CD4-positive, alpha-beta T cell treated with Interleukin-6 at 100 ng/mL for 8 hours (primary cell): ENCODE results near the gene C4orf36.

ENCODE experiments used
- DNase-seq: peaks from one replicate; pipeline ENCODE4 v3.0.0-alpha.2; 2020; ENCODE audit warnings: mixed read lengths, low spot score

The C4orf36 gene, protein sequence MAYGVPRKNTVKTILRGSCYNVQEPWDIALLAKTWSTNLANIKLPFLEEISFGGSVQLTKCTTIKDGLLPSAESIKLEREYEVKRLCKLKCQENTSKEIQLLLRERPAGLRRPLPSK

DNA sequence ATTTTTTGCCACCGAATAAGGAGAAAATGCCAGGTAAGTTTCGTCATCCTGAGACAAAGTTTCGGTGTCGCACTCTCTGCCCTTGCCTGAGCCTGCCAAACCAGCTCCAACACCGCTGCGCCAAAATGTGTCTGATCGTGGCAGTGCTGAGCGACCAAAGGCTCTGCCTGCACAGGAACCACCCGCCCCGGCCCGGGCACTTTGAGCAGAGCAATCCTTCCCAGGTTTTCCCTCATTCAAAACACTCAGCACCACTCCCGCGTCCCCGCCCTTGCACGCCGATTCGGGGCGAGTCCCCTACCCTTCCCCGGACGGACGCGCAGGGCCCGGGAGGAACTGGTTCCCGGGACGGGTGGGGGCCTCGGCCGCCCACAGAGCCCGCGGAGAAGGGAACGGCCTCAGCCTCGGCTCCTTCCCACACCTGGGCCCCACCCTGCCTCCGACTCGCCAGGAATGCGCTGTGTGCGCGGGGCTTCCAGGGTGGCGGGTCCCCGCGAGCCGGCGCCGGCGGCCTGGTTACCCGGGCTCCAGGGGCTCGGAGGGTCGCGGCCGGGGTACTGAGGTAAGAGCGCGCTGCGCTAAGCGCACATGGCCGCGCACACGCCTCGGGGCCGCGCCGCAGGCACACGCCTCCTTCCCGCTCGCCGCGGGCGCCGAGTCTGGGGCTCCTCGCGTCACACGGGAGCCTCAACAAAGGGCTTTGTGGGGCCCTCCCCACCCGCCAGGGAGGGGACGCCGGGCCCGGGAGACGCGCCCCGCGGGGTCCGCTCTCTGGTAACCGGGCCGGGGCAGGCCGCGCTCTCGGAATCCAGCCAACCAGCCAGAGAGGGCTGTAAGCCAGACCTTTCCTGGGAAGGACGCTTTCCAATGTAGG lies at the start of gene C4orf36:
Gene C4orf36 (minus strand): TSS at position 661 of the 874 bp plus-strand sequence. CDS start 902 bp downstream, outside the sequence.
- DNase-seq = no peak

DNA sequence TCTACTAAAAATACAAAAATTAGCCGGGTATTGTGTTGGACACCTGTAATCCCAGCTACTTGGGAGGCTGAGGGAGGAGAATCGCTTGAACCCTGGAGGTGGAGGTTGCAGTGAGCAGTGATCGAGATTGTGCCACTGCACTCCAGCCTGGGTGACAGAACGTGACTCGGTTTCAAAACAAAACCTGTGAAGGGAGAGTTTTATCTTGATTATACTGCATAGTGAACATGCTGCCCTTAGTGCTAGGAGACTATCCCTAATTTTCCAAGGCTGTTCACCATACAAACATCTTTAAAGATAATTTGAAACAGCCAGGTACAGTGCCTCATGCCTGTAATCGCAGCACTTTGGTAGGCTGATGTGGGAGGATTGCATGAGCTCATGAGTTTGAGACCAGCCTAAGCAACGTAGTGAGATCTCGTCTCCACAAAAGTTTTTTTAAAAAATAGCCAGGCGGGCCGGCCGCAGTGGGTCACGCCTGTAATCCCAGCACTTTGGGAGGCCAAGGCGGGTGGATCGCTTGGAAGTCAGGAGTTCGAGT lies 48.8 kb upstream of the C4orf36 start:
- DNase-seq = no peak

DNA sequence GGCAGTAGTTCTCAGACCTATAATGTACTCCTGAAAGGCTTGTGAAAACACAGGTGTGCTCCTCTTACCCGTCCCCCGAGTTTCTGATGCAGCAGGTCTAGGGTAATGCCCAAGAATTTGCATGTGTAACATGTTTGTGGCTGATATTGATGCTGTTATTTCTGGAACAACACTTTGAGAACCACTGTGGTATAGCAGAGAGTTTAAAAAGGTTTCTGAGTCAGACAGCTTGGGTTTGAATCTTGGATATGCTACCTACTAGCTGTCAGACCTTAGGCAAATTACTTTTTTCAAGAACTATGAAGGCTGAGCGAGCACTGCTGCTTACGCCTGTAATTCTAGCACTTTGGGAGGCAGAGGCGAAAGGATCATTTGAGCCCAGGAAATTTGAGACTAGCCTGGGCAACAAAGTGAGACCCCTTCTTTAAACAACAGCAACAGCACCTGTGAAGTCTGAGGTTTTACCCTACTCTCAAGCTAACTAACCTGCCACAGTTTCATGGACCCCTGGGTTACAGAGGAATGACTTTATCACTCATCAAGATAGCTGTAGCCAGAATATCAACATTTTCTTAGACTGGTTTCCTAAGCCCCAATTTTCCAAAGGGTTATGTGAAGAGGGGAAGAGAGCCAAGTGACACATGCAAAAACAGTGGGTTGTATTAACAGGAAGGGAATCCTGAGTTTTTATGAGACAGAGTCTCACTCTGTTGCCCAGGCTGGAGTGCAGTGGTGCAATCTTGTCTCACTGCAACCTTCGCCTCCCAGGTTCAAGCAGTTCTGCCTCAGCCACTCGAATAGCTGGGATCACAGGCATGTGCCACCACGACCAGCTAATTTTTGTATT lies 47.7 kb upstream of the C4orf36 start:
- DNase-seq = peak; percentile 15

DNA sequence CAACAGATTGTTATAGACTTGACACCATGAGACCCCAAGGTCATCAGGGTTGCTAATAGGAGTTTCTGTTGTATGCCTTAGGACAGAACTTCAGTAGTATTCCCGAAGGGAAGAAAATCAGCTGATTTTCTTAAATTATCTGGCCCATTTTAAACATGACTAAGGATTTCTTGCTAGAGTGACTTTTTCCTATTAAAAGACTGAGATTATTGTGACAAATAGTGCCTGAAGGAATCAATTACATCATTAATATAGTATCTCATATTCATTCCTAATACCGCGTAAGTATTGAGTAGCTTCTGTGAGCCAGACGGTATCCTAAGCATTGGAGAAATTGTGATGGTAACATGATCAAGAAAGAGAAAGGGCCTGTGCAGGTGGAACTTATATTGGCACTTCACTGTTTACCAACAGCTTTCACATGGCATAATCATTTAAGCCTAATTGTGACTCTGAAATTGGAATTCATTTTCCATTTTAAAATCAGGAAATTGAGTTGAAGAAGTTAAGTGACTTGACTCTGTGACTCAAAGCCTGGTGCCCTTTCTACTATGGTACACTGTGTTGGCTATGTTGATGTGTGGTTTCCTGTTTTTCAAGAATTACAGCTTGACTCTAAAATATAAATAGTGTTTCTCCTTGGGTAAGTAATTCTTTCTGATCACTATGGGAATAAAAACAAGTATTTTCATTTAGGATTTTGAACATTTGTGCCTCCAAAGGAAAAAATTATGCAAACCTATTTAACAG lies 46.7 kb upstream of the C4orf36 start:
- peak; percentile 29 for DNase-seq

DNA sequence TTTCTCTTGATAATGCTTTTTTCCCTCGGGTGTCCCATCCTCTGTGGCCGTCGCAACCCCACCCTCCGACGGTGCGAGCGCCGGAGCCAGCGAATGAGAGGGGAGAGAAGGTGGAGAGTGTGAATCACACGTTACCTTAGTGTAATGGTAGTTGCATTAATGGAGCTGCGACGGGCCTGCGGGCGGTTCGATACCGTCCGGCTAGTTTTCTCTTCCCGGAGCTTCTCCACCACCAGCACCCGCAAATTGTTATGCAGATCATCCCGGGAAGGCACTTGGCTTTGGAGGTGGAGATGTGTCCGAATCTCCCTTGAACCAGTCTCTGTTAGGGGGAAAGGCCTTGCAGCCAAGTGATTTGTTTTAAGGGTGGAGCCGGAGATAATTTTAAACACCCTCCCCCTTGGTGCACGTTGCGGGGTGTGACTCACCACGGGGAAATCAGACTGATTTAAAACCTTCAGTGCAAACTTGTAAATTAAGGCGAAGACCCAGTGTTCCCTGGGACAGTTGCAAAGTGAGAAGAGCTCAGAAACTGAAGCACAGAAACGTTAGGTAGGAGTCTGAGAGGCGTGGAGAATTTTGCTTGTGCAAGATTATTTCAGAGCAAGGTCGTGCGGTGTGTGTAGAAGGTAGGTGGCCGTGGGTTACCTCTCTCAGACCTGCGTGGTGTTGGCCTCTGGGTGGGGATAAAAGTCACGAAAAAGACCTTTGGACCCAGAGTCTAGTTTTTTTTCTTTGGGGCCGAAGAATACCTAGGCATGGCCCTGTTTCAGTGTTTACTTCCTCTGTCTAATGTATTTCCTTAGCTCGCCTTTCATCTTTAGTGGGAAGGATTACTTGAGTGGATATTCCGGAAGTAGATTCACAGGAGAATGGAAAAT lies 43.9 kb upstream of the C4orf36 start:
- peak; percentile 73 for DNase-seq

DNA sequence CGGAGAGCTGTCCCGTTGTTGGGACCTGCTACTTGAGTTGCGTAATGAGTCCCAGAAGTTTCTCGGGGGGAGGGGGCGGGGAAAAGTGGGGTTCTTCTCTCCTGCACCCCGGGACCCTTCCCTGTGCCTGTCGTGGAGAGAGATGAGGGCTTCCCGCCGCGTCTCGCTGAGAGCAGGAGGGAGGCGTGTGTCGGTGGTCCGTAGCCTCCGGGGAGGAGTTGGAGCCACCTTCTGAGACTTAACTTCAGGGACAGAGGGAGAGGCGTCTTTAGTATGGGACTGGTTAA lies 43.3 kb upstream of the C4orf36 start:
- peak; percentile 18 for DNase-seq

DNA sequence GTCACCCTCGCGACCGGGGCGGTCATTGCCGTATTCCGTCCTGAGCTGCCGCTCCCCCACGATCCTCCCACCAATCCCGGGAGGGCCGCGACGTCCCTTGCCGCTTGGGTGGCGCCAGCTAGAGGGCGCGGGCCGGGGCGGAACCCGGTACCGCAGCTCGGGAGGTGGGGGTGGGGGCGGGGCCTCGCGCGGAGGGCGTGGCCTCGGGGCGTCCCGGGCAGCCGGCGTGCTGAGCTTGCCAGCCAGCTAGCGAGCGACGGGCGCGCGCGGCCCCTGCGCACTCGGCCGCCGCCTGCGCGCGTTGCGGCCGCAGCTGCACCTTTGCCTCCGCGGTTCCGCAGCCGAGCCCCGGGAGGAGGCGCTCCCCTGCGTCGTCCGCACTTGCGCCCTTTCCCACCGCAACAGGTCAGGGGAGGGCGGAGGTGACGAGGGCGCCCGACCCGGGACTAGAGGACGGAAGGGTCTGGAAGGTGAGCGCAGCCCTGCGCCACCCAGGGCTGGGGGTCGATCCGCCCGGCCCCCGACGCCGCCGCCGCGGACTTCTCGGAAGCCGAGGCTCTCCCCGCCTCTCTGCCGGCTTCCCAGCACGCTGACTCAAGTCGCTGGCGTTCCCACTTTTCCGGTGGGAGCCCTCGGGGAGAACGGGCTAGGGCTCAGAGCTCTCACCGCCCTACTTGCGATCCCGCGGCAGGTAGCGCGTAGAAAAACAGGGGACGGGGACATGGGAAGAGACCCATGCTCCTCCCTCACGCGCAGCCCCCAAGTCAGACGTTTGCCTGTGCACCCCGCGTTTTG lies 42.7 kb upstream of the C4orf36 start, which contains the start of gene AFF1:
Gene AFF1 (plus strand): TSS at position 241 of the 795 bp plus-strand sequence. CDS start 13,523 bp downstream, outside the sequence.
- peak; percentile 93 for DNase-seq

DNA sequence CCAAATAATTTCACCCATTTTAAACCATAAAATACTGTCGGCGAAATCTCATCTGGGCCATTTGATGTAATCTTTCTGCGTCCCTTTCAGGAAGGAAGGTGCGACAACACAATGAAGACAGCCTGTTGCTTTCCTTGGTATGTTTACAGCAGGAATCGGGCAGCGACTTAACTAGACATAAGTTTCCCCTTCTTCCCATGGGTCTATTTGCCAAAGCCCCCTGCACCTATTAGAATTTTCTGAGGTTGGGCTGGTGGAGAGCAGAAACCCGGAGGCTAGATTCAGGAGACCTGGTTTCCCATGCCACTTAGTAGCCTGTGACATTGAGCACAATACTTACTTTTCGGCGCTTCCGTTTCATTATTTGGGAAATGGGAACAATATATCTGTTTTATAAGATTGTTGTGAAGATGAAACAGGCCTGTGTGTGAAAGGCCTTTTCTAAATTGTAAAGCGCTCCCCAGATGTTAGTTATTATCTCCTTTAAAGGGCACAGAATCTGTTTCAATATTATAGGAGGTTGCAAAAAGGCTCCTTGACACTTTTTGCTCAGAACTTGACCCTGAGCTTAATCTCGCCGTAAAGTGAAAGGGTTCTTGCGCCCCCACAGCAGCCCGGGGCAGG lies 42.0 kb upstream of the C4orf36 start:
- no peak for DNase-seq

DNA sequence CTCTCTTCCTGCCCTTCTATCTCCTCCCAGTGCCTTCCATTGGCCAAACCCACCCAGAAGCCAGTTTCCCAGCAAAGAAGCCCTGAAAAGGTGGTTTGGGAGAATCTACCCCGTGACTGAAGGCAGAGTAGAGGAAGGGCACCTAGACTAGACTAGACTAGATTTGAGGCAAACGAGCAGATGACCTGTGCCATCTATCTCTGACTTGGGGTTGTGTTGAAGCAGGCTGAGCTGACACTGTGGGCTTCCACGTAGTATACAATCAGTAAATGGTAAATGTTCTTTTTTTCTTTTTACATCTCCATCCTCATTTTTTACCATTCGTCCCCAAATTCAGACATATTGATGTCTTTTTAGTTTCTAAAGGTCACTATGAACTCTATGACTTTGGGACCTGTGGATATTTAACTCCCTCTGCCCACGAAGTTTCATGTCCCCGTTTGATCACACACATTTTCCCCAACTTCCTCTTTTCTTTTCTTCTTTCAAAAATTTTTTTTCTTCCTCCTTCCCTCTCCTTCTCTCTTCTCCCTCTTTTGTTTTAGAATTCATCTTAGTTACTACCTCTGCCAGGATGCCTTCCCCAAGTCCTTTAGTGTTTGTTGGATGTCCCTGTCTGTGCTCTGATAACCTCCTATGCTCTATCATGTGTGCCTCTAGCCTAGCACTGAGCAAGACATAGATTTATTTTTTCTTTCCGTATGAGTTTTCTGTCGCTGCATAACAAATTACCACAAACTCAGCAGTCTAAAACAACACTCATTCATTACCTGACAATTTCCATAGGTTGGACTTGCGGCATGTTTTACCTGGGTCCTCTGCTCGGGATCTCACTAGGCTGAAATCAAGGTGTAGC lies 36.4 kb upstream of the C4orf36 start:
- no peak for DNase-seq

DNA sequence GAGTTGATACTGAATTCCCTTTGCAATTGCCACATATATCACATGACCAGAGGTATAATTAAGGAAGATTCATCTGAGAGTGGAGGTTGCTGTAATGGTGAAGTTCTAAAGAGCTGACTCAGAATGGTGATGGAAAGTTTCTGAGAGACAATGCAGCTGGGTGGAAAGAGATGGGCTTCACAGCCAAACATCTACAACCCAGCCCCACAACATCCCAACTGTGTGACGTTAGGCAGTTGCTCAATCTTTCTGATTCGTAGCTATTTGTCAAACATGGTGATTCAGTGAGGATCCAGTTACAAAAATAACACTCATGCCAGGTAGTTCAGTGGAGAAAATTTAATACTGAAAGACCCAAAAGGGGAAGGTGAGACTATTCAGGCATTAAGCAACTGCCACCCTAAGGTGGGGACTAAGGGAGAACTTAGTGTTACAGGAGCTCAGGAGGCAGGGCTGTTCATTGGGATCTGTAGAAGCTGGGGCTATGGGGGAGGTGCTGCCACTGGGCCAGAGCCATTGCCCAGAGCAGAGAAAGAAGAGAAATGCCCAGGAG lies 35.7 kb upstream of the C4orf36 start:
- DNase-seq = no peak

DNA sequence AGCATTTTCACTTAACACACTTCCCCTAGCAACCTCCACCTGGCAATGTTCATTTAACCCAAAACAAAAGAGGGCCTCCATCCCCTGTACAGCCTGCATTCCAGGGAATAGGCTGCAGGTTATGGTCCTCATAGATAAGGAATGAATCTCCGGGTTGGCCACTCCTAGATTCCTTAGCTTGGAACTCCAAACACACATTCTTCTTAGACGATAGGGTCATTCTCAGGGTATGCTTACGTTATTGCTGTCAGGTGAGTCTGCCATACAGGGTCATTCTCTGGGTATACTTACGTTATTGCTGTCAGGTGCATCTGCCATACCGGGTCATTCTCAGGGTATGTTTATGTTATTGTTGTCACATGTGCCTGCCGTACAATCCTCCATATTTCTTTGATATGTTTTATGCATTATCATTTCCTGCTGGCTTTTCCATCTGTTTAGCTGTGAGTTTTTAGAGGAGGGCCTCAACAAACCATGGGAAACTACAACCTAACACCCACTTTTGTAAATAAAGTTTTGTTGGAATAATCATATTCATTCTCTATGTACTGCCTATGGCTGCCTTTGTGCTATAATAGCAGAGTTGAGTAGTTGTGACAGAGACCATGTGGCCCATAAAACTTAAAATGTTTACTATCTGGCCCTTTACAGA lies 34.3 kb upstream of the C4orf36 start:
- no peak for DNase-seq

DNA sequence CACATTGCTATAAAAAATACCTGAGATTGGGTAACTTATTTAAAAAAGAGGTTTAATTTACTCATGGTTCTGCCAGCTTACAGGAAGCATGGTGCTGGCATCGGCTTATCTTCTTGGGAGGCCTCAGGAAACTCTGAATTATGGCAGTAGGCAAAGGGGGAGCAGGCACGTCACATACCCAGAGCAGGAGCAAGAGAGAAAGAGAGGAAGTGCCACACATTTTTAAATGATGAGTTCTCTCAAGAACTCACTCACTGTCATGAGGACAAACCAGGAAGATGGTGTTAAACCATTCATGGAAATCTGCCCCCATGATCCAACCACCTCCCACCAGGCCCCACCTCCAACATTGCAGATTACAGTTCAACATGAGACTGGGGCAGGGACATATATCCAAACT lies 32.6 kb upstream of the C4orf36 start:
- no peak for DNase-seq

DNA sequence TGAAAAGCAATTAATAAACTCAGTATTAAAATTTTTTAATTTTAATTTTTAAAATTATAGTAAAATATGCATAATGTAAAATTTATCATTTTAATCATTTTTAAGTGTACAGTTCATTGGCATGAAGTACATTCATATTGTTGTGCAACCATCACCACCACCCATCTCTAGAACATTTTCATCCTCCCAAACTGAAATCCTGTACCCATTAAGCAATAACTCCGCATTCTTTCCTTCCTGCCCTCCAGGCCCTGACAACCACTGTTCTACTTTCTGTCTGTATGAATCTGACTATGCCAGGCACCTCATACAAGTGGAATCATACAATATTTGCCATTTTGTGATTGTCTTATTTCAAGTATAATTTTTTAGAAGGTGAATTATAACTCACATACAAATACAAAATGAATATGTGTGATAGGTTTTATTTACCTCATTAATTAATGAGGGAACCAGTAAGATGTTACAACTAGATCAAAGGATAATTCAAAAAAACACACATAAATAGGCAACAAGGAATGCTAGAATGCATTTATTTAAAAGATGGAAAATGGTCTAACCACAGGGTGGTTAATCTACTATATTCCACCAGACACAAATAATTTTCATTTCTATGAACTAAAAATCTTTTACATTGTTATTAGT lies 29.5 kb upstream of the C4orf36 start:
- no peak for DNase-seq

DNA sequence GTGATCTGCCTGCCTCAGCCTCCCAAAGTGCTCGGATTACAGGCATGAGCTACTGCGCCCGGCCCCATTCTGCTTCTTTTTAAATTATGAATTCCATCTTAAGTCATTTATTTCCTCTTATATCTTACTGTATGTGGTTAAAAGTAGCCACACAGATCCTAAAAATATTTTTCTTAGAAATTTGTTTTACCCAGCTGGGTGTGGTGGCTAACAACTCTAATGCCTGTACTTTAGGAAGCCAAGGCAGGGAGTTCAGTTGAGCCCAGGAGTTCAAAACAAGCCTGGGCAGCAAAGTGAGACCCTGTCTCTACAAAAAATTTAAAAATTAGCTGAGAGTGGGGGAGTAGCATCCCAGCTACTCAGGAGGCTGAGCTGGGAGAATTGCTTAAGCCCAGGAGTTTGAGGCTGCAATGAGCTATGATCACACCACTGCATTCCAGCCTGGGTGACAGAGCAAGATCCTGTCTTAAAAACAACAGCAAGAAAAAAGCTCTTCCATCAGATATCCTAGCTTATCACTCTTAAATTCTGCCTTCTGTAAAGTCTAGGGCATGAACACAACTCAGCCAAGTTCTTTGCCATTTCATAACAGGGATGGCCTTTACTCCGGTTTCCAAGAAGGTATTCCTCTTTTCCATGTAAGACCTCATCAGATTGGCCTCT lies 27.5 kb upstream of the C4orf36 start:
- DNase-seq = no peak

DNA sequence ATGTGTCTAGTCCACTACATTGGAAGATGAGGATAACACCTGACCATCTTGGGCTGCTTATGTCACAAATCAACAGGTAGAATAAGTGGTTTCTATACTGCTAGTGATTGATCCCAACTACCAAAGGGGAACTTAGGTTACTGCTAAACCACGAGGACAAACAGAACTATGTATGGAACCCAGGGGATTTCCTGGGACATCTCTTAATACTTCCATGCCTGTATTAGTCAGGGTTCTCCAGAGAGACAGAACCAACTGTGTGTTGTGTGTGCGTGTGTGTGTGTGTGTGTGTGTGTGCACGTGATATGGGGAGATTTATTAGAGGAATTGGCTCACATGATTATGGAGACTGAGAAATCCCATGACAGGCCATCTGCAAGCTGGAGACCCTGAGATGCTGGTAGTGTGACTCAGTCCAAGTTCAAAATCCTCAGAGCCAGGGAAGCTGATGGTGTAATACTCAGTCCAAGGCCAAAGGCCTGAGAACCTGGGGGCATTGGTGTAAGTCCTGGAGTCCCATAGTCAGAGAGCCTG lies 26.4 kb upstream of the C4orf36 start:
- DNase-seq = no peak
